Activated naive CD4-positive, alpha-beta T cell treated with anti-CD3 and anti-CD28 coated beads, Interleukin-2, amount 10 ng/mL, durations not matched to agents 7 days and 5 days (primary cell): ENCODE data around the gene PCDH17.

Source experiments
- CTCF ChIA-PET: fragments of 350-600 bp; sonication (Branson Sonifier 250); formaldehyde crosslinking; loops from one replicate; lab custom pipeline; 2021; ENCODE audit warnings: antibody characterized with exemption; lab: Charles Lee
- DNase-seq: peaks from one replicate; pipeline ENCODE4 v3.0.0-alpha.2; 2020
- H3K27ac Mint-ChIP-seq: one replicate; pipeline ENCODE4 v1.8.0; 2021; ENCODE audit warnings: mild to moderate bottlenecking, moderate library complexity, mixed read lengths
- H3K27me3 Mint-ChIP-seq: one replicate; pipeline ENCODE4 v1.8.0; 2021; ENCODE audit warnings: mild to moderate bottlenecking, mixed read lengths
- H3K36me3 Mint-ChIP-seq: one replicate; pipeline ENCODE4 v1.8.0; 2021; ENCODE audit warnings: mixed read lengths
- H3K4me1 Mint-ChIP-seq: one replicate; pipeline ENCODE4 v1.8.0; 2021; ENCODE audit warnings: mixed read lengths
- H3K4me3 Mint-ChIP-seq: one replicate; pipeline ENCODE4 v1.8.0; 2021; ENCODE audit warnings: mild to moderate bottlenecking, moderate library complexity, mixed read lengths
- H3K9me3 Mint-ChIP-seq: one replicate; pipeline ENCODE4 v1.8.0; 2021; ENCODE audit warnings: mixed read lengths

The PCDH17 gene, protein sequence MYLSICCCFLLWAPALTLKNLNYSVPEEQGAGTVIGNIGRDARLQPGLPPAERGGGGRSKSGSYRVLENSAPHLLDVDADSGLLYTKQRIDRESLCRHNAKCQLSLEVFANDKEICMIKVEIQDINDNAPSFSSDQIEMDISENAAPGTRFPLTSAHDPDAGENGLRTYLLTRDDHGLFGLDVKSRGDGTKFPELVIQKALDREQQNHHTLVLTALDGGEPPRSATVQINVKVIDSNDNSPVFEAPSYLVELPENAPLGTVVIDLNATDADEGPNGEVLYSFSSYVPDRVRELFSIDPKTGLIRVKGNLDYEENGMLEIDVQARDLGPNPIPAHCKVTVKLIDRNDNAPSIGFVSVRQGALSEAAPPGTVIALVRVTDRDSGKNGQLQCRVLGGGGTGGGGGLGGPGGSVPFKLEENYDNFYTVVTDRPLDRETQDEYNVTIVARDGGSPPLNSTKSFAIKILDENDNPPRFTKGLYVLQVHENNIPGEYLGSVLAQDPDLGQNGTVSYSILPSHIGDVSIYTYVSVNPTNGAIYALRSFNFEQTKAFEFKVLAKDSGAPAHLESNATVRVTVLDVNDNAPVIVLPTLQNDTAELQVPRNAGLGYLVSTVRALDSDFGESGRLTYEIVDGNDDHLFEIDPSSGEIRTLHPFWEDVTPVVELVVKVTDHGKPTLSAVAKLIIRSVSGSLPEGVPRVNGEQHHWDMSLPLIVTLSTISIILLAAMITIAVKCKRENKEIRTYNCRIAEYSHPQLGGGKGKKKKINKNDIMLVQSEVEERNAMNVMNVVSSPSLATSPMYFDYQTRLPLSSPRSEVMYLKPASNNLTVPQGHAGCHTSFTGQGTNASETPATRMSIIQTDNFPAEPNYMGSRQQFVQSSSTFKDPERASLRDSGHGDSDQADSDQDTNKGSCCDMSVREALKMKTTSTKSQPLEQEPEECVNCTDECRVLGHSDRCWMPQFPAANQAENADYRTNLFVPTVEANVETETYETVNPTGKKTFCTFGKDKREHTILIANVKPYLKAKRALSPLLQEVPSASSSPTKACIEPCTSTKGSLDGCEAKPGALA (N-terminal part only)

DNA sequence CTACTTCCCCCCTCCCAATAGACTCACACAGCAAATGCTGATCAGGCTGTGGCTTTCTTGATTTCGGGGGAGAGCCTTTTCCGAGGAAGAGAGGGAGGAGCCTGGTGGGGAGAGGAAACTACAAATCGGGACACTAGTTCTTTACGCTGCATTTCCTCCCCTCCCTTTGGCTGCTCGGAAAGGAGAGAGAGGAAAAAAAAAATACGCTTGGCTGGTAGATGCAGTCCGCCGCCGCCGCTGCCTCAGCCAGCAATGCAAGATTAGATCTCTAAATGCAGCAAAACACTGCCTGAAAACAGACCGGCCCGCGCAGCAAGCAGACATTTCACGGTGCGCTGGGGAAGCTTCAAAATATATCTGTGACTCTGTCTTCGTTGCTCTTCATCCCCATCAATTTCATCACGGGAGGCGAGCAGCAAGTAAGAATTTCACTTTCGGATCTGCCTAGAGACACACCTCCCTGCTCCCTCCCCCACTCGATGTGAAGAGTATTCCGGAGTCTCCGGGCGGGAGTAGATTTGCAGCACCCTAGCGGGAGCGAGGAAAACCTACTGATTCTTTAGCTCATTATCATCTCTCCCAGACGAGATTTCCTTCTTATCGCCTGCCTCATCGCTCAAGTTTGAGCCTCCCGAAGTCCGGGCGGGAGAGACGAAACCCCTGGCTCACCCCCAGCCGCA lies at the start of gene PCDH17:
Gene PCDH17 (plus strand): TSS at position 149 of the 680 bp plus-strand sequence. CDS start 803 bp downstream, outside the sequence.
- peaks cover 9% of the 10 kb centered on the region for H3K9me3 Mint-ChIP-seq
- H3K27ac Mint-ChIP-seq: peak within 1 kb of the TSS; percentile 62
- DNase-seq: peak; percentile 38
- peak within 1 kb of the TSS; percentile 71 for H3K4me3 Mint-ChIP-seq
- H3K36me3 Mint-ChIP-seq: peaks cover 12% of the 10 kb centered on the region
- H3K27me3 Mint-ChIP-seq: peaks cover 66% of the 10 kb centered on the region
- CTCF ChIA-PET: no interaction called here
- peaks cover 36% of the 10 kb centered on the region for H3K4me1 Mint-ChIP-seq

DNA sequence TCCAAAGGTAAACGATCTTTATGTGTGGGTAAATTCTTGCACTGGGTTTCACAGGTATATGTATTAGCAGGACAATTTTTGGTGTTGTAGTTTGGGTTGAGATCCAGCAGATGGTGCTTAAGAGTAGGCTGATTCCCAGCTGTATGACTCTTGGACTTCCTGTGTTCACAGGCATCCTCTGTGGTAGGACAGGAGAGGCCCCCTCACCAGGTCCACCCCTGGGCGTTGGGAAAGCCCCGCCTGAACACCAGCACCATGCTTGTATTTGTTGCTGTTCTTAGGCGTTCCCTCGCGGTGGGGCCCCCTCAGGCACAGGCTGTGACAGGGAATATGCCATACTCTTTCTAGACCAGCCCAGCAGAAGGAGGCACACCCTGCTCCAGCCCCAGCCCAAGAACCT lies 49.5 kb upstream of the PCDH17 start:
- Mint-ChIP-seq H3K27me3 (no peaks in the 10 kb centered on the region), H3K36me3 (no peaks in the 10 kb centered on the region), H3K9me3 (peaks cover 4% of the 10 kb centered on the region), H3K27ac (no peak overlapping the region), H3K4me3 (no peak overlapping the region), H3K4me1 (no peaks in the 10 kb centered on the region)
- DNase-seq: no peak
- CTCF ChIA-PET: no interaction called here

DNA sequence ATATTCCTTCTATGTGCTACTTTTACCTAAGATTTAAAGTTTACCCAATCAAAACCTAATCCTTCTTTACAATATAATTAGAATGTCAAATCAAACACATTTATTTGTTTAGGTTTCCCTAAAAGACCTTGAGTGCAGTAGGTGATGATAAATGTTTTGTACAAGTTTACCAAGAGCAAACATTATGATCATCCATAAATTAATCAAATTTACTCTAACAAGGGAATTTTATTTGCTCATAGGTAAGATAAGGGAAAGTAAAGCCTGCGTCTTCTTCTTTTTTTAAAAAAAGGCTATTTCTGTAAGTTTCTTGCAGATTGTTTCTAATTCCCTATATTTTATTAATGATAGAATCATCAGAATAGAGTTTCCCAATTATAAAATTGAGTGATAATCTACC lies 48.0 kb upstream of the PCDH17 start:
- Mint-ChIP-seq H3K27me3 (no peaks in the 10 kb centered on the region), H3K27ac (no peak overlapping the region), H3K9me3 (peaks cover 4% of the 10 kb centered on the region), H3K4me3 (no peak overlapping the region), H3K36me3 (no peaks in the 10 kb centered on the region), H3K4me1 (no peaks in the 10 kb centered on the region)
- CTCF ChIA-PET: no interaction called here
- no peak for DNase-seq

DNA sequence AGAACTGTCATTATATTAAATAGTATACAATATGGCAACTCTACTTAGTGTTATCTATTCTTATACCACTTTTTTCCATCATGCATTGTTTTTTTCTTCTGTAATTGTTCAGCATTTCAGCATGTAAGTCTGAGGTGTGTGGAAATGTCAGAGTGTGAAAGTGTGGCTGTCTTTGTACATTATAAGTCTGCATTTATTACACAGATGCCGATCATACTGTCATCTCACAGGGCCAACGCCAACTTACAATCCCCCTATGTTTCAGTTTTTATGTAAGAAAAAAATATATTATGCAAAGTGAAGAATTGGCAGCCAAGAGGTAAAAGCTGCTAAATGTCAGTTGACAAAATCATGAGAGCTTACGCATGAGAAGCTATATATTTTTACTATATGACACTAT lies 42.9 kb upstream of the PCDH17 start:
- no peak overlapping the region for H3K4me3 Mint-ChIP-seq
- CTCF ChIA-PET: no interaction called here

DNA sequence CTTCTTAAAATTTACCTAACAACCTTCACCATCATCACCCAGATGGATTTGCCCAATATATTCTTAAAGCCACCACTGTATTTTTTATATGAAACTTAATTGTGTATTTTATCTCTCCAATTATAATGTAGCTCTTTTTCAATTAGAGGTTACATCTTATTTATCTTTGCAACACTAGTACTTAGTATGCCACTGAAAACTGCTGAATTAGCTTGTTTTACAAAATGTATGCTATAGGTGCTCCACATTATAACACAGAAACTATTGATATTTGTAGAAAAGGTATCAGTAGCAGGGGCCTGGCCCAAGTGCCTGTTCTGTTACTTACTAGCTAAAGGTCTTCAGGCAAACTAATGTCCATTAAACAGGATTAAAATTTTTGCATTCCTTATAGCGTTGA lies 35.8 kb upstream of the PCDH17 start:
- H3K36me3 Mint-ChIP-seq: no peaks in the 10 kb centered on the region
- H3K9me3 Mint-ChIP-seq: peaks cover 3% of the 10 kb centered on the region
- H3K27me3 Mint-ChIP-seq: no peaks in the 10 kb centered on the region
- no peak for DNase-seq
- no peak overlapping the region for H3K4me3 Mint-ChIP-seq
- no peaks in the 10 kb centered on the region for H3K4me1 Mint-ChIP-seq
- no peak overlapping the region for H3K27ac Mint-ChIP-seq
- CTCF ChIA-PET: no interaction called here

More for the DNA sequence above, 42.9 kb upstream of the PCDH17 start:
- DNase-seq: no peak
- Mint-ChIP-seq H3K4me1 (no peaks in the 10 kb centered on the region), H3K9me3 (no peaks in the 10 kb centered on the region), H3K27ac (no peak overlapping the region), H3K27me3 (no peaks in the 10 kb centered on the region), H3K36me3 (no peaks in the 10 kb centered on the region)

DNA sequence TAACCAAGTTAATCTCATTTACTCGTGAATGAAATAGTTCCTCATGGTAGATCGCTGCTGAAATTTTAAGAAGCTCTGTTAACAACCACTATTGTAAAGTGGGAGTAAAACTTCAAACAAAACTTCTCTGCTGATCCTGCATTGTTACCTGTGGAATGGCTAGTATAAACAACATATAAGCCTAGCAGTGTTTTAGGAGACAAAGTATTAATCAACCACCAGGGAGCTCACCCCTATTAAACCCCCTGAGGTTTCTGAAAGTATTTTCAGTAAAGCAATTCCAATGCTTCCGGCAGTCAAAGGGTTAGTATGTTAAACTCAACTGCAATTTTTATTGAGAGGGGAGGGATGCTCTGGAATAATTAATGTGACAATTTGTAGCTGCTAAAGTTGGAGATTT lies 30.0 kb upstream of the PCDH17 start:
- CTCF ChIA-PET: no interaction called here
- no peak overlapping the region for H3K4me3 Mint-ChIP-seq
- H3K27me3 Mint-ChIP-seq: no peaks in the 10 kb centered on the region
- no peaks in the 10 kb centered on the region for H3K4me1 Mint-ChIP-seq
- no peaks in the 10 kb centered on the region for H3K36me3 Mint-ChIP-seq
- H3K27ac Mint-ChIP-seq: no peak overlapping the region
- DNase-seq: no peak
- H3K9me3 Mint-ChIP-seq: peaks cover 3% of the 10 kb centered on the region

DNA sequence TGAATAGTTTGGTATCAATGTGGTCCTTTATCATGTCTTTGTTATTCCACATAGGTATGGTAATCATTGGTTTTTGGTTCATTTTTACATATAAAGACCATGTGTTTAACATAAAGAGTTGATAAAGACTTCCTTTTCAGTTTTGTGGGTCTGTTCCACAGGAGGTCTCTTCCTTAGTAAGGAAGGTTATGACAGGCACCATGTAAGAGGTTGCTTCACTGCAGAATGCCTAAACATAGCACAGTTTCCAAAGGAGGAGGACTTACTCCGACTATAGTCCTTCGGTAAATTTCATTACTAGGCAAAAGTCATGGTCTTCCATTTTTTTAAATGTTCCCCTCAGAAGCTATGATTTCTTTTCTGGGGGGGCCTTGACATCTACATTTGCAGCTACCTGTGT lies 27.1 kb upstream of the PCDH17 start:
- H3K4me3 Mint-ChIP-seq: no peak overlapping the region
- CTCF ChIA-PET: no interaction called here
- no peaks in the 10 kb centered on the region for H3K4me1 Mint-ChIP-seq

DNA sequence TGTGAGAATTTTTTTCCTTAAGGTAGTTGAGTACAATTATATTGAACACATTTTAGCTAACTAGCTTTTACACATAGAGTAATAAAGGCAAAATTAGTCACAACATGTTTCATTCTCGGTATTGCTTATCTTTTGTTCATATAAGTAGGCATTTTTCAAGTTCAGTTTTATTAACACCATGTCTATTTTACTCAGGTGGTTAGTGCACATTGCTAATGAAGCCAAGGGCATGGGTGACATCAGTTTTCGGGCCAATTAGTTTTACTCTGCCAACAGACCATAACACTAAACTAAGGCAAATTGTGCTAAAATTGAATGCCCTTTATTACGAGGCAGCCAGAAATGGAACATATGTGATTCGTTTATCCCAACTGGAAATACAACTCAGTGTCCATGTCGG lies 19.6 kb upstream of the PCDH17 start:
- no peak overlapping the region for H3K27ac Mint-ChIP-seq
- H3K4me1 Mint-ChIP-seq: no peaks in the 10 kb centered on the region
- no peaks in the 10 kb centered on the region for H3K36me3 Mint-ChIP-seq
- DNase-seq: no peak
- no peak overlapping the region for H3K4me3 Mint-ChIP-seq
- no peaks in the 10 kb centered on the region for H3K9me3 Mint-ChIP-seq
- no peaks in the 10 kb centered on the region for H3K27me3 Mint-ChIP-seq
- CTCF ChIA-PET: interaction anchor here (1.2 kb wide), 1 partner anchor 15 kb away, joined by 3 read pairs; no protein-coding TSS in a partner anchor

More for the DNA sequence above, 27.1 kb upstream of the PCDH17 start:
- DNase-seq: no peak
- no peaks in the 10 kb centered on the region for H3K36me3 Mint-ChIP-seq
- H3K9me3 Mint-ChIP-seq: no peaks in the 10 kb centered on the region
- H3K27ac Mint-ChIP-seq: no peak overlapping the region
- H3K27me3 Mint-ChIP-seq: no peaks in the 10 kb centered on the region

DNA sequence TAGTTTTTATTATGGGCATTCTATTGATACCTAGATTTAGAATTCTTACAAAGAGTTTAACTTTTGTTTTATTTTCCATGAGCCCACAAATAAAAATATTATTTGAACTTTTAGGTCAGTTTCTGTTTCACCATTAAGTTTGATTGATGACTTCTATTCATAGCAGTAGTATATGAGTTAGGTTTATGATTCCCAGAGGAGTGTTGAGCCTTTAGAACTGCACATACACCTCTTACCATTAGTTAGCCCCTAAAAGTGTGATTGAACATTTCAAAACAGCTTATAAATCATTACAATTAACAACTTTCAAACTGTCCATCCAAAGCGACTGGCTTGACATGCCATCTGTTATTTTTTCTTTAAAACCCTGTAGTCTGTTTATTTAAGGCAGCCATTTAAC lies 19.0 kb upstream of the PCDH17 start:
- Mint-ChIP-seq H3K36me3 (no peaks in the 10 kb centered on the region), H3K4me1 (no peaks in the 10 kb centered on the region), H3K9me3 (no peaks in the 10 kb centered on the region), H3K4me3 (no peak overlapping the region), H3K27ac (no peak overlapping the region), H3K27me3 (no peaks in the 10 kb centered on the region)
- DNase-seq: no peak
- CTCF ChIA-PET: interaction anchor here (1.2 kb wide), 1 partner anchor 14 kb away, joined by 3 read pairs; no protein-coding TSS in a partner anchor

DNA sequence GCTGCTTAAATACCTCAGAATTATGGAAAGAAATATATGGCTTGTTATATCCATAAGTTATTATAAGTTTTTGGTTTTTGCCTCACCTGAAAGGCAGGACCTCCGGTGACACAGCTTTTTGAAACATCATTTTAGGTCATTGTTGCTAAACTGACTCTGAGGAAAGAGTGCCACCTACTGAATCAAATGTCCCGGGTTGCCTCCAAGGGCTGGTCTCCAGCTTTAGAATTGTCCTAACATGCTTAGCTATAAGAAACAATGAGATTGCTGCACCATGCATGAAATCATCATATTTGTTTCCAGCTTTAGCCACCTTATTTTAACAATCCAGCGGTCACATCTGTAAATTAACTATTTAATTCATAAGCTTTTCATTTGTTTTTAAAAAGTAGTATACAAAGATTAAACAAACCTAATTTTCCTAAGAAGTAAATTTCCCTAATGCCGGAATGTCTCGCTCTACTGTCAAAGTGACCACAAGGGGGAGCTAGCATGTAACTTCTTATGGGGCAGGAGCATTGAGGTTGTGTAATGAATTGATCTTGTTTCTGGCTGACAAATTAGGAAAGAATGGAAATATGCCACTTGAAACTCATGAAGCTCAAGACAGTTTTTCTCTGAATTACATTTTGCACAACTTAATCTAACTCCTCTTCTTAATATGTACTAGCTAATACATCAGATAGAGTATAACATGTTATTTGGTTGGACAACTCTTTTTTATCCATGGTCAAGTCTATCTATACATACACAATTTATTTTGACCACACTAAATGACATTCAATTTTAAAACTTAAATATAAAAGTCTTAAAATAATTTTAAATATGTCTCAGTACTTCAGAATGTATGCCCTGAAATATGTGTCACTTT lies 6.7 kb upstream of the PCDH17 start:
- CTCF ChIA-PET: interaction anchor here (0.6 to 2.0 kb wide), 4 partner anchors 10 to 1727 kb away, joined by 3 to 14 read pairs (median 4); no protein-coding TSS in a partner anchor
- DNase-seq: peak; percentile 30
- Mint-ChIP-seq H3K27ac (no peak overlapping the region), H3K36me3 (no peaks in the 10 kb centered on the region), H3K27me3 (peaks cover 14% of the 10 kb centered on the region), H3K4me3 (no peak overlapping the region), H3K4me1 (peaks cover 6% of the 10 kb centered on the region), H3K9me3 (no peaks in the 10 kb centered on the region)

DNA sequence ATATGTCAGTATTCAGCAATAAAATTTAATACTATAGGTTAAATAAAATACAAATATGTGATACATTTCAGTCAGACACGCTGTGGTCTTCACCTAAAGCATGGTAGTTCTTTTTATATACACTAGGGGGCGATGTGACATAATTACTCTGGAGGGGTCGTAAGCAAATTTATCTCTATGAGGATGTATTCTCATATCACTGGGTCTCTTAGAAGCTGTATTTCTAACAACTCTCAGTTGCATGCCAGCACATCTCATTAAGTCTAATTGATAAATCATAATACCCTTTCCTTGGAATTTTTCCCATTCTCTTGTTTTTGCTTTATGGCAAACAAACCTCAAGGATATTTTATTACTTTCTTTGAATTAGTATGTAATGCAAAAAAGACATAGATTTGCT lies 3.9 kb upstream of the PCDH17 start:
- CTCF ChIA-PET: interaction anchor here (0.8 to 0.9 kb wide), 2 partner anchors 8 to 52 kb away, joined by 3 read pairs; no protein-coding TSS in a partner anchor
- peaks cover 42% of the 10 kb centered on the region for H3K27me3 Mint-ChIP-seq
- H3K4me1 Mint-ChIP-seq: peaks cover 32% of the 10 kb centered on the region
- H3K27ac Mint-ChIP-seq: no peak overlapping the region
- no peak for DNase-seq
- H3K36me3 Mint-ChIP-seq: peaks cover 7% of the 10 kb centered on the region
- peaks cover 3% of the 10 kb centered on the region for H3K9me3 Mint-ChIP-seq
- H3K4me3 Mint-ChIP-seq: no peak overlapping the region

DNA sequence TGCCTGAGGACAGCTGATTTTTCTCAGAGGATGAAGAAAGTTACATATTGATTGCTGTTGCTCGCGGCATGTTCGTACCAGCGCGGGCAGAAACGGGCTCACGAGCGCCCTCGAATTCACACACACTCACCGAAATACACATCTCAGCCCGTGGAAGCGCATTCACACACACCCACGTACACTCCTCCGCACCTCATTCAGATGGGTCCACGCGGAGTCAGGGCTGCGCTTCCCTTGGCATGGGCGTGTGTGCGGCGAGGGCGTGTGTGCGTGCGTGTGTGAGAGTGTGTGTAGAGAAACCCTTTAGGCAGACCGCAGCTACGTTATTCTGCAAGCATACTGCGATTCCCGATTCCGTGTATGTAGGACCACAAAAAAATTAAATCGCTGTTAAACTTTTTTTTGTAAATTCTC lies 2.1 kb upstream of the PCDH17 start:
- peaks cover 60% of the 10 kb centered on the region for H3K27me3 Mint-ChIP-seq
- CTCF ChIA-PET: interaction anchor here (0.6 kb wide), 1 partner anchor 1255 kb away, joined by 3 read pairs; no protein-coding TSS in a partner anchor
- H3K9me3 Mint-ChIP-seq: peaks cover 9% of the 10 kb centered on the region
- H3K27ac Mint-ChIP-seq: no peak overlapping the region
- peak overlapping the region; percentile 41 for H3K4me3 Mint-ChIP-seq
- peaks cover 36% of the 10 kb centered on the region for H3K4me1 Mint-ChIP-seq
- DNase-seq: peak; percentile 19
- peaks cover 12% of the 10 kb centered on the region for H3K36me3 Mint-ChIP-seq

DNA sequence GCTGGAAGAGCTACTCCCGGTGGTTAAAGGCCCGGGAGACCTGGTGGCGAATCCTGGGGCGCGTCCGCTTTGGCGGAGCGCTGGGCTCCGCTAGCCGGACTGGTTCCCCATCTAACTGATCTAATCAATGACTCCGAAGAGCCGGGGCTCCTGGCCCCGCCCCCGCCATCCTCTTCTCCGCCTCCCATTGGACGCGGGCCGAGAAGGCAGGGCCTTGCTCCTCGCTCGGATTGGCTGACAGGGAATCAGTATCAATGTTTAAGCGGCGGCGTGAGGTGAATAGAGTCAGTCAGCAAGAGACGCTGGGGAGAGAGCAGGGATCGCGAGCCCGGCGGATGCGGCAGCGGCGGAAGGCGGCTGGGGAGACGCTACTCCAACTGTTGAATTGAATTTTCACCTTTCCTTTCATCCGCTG lies 1.7 kb upstream of the PCDH17 start:
- H3K27ac Mint-ChIP-seq: peak overlapping the region; percentile 49
- H3K36me3 Mint-ChIP-seq: peaks cover 12% of the 10 kb centered on the region
- peak overlapping the region; percentile 41 for H3K4me3 Mint-ChIP-seq
- peak; percentile 28 for DNase-seq
- H3K4me1 Mint-ChIP-seq: peaks cover 36% of the 10 kb centered on the region
- CTCF ChIA-PET: no interaction called here
- H3K27me3 Mint-ChIP-seq: peaks cover 64% of the 10 kb centered on the region
- peaks cover 9% of the 10 kb centered on the region for H3K9me3 Mint-ChIP-seq
